Brain pericyte (primary cell): ENCODE results near the gene ICE2.

Source experiments
- DNase-seq: peaks from one replicate; pipeline ENCODE4 v3.0.0-alpha.2; 2012; ENCODE audit warnings: low read depth, low spot score

ICE2 gene, protein sequence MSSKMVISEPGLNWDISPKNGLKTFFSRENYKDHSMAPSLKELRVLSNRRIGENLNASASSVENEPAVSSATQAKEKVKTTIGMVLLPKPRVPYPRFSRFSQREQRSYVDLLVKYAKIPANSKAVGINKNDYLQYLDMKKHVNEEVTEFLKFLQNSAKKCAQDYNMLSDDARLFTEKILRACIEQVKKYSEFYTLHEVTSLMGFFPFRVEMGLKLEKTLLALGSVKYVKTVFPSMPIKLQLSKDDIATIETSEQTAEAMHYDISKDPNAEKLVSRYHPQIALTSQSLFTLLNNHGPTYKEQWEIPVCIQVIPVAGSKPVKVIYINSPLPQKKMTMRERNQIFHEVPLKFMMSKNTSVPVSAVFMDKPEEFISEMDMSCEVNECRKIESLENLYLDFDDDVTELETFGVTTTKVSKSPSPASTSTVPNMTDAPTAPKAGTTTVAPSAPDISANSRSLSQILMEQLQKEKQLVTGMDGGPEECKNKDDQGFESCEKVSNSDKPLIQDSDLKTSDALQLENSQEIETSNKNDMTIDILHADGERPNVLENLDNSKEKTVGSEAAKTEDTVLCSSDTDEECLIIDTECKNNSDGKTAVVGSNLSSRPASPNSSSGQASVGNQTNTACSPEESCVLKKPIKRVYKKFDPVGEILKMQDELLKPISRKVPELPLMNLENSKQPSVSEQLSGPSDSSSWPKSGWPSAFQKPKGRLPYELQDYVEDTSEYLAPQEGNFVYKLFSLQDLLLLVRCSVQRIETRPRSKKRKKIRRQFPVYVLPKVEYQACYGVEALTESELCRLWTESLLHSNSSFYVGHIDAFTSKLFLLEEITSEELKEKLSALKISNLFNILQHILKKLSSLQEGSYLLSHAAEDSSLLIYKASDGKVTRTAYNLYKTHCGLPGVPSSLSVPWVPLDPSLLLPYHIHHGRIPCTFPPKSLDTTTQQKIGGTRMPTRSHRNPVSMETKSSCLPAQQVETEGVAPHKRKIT

DNA sequence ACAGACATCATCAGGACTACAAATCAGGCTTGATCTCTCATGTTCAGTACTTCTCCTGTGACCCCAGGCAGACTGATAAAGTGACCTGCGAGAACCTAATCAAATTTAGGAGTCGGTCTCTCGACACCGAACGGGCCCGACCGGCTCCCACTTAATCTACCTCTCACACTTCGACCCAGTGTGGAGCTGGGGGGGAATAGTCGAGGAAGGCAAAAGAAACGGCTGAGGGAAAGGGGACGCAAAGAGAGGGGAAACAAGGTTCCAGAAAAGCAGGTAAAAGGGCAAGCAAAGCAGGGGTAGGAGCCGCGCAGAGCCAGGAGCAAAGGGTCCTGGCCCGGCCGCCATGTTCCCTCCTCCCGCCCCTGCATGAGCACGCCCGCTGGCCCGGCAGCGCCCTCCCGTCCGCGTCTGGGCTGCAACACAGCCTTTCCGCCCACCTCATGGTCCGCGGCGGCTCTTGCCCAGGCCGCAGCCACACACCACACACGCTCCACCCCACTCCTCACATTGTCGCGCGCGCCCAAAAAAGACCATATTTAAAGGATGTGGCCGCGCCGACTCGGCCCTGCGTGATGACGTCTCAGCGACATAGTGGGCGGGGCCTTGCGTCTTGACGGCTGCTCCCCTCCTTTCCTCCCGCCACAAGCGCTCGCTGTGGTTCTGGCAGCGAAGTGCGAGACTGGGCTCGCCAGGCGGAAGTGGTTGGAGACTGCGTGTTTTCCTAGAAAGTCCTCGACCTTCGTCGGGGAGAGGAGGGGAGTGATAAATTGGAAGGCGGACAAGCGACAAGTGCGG lies at the start of gene ICE2:
Gene ICE2 (minus strand): TSS at position 577 of the 795 bp plus-strand sequence. CDS start 1,165 bp downstream, outside the sequence.
- DNase-seq: peak; percentile 80

DNA sequence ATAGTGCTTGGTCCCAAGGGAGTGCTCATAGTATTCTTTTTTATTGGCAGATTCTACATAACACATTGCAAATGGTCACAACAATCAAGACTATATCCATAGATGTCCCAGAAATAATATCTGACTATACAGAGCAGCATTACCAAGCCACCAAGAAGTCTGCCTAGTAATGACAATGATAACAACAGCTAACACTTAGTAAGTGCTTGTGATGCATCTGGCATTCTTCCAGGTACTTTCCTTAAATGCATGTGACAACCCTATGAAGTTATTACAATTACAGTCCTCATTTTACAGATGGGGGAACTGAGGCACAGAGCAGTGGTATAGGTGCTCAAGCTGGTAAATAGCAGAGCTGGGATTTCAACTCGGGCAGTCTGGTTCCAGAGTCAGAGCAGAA lies 49.6 kb upstream of the ICE2 start:
- DNase-seq: no peak

DNA sequence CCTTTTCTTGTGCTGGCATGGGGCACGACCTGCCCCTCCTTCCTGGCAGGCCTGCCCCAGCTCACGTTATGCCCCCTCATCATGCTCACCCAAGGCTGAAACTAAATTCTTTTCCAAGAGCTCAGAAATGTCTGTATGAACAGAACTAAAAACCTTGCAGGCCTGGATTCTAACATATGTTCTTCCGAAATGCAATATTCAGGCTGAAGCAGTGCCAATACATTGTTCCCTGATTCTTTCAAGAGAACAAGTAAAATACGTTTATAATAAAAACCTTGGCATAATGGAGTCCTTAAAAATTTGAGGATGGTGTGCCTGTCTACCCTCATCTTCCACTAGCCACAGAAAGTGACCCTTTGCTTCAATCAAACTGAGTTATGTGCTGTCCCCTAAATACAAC lies 48.5 kb upstream of the ICE2 start:
- DNase-seq: no peak

DNA sequence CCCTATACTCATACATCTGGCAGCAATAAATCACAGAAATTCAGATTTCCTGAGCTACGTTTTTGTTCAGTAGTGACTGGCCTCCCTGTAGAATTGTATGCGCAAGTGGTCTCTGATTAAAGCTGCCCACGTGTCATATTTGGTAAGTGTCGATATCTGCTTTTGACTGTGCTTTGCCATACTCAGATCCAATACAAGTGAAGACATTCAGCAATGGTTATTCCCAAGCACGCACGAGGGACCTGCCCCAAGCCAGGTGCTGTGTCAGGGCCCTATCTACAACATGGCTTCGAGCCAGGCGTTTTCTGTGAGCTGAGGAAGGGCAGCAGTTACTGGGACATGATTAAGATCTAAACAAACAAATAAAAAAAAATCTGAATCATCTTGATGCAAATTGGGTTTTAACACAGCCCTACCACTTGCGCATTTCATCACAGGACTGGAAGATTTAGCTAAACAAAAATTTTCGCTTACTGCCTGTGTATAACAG lies 47.2 kb upstream of the ICE2 start:
- no peak for DNase-seq

DNA sequence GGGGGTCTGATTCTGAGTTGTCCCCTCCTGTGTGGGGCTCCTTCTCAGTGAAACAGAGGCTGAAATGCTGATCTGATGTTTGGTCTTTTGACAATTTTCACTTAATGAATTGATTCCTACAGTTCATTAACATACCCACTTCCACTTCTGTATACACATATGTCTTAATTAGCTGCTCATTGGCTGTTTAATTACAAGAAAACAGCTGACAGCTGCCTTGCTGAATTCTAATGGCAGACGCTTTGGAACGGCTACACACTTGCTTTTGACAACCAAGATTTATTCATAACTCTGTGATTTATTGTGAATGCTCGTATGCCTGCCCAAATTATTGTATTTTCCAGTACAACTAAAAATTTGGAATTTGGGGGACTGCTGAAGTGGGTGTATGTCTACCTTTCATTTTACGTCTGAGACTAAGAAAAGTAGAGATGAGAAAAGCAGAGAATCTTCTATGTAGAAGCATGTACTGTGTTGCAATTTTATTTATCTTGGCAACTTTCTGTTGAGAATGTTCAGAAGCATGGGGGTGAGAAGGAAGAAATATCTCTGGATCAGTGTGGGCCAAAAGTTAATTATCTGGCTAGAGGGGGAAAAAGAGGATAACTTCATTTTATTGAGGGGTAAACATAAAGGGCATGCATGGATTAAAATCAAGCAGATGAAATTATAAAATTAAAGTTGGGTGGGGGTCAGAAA lies 46.5 kb upstream of the ICE2 start:
- DNase-seq: no peak

DNA sequence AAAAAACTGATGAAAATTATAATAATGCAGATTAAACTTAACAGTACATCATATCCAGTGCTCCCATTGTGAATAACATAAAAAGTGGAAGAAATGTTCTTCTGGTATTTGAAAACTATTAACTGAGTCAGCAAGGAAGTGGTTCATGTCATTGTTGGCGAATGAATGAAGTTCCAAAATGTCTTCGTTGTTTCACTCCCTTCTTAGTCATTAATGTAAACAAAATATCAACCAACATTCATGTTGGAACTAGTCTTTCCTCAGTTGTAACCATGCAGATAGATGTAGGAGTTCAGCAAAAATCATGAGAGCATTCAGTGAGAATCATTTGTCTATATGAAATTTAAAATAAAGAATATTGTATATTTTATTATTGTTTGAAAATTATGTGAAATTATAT lies 44.1 kb upstream of the ICE2 start:
- no peak for DNase-seq

DNA sequence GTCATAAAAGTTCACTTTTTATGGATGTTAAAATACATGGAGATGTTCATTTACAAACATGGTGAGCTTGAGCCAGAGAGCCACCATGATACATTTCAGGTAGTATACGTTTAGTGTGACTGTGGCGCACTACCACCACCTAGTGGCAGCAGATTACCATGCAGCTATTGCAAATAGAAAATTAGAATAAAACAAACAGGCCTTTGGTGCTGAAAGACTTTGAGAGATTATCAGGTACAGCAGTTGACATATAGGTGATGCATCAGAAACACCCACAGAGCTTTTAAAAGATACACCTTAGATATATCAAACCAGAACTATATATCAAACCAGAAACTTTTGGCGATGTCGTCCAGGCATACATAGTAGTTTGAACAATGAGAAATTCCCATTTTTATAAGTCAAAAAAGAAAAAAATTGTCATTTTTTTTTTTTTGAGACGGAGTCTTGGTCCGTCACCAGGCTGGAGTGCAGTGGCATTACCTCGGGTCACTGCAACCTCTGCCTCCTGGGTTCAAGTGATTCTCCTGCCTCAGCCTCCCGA lies 42.0 kb upstream of the ICE2 start:
- DNase-seq: peak; percentile 12

DNA sequence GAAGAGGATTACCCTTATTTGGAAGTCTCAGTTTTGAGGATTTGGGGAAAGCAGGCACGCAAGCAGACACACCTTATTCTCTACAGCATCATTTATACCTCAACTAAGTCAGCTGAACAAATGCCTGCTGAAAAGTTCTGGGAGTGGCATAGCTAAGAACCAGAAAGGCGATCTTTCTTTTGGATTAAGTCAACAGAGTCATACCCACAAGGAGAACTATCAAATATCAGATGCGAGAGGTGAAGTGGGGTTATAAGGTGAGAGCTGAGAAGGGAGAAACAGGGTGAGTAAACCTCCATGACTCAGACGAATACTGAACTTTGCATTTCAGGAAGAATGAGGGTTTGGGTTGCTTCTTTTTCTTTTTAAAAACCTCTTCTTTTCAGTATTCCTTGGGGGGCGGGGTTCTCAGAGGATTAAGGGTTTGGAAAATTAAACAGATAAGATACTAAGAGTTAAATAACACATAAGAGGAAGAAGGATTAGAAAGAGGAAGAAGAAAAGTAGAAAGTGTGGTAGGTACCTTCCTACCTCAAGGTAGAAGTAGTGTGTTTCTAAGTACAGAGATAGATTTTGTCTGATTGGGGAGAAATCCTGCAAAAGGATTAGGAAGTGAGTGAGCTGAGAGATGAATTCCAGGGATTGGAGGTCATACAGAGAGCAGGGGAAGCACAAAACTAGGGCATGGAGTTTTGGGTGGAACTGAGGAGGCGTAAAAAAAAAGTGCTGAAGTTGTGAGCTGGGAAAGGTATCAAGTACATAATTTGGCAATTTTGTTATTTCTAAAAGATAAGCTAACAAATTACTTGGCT lies 41.3 kb upstream of the ICE2 start:
- DNase-seq: no peak

DNA sequence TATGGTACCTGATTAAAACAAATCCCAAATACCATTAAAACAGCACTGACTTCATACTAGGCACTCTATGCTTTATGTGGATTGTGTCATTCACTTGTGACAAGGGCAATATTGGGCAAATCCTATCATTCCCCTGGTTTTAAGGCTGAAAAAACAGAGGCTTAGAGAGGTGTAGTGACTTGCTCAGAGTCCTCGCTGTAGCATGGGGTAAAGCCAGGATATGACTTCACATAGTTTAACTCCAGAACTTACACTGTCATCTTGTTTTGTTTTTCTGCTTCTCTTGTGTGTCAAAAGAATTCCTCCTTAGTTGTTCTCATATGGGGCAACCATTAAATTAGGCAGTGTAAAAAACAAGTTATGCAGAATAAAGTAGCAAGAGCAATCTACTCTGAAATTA lies 40.3 kb upstream of the ICE2 start:
- no peak for DNase-seq

DNA sequence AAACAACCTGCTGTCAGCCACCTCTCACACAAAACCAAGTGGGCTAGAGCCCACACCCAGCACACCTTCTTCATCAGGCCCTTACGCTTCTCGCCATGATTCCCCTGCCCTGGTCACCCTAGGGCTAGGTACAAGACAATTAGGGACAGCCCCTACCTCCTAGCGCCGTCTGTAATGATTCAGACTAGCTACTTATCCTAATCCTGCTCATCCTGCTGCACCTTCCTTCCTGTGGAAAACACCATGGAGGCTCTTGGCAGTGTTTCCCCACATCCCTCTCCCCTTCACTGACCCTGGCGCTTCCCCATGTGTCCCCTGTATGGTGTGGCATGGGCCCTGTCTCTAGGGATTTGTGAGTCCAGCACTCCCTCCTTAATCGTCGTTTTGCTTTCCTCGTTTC lies 39.6 kb upstream of the ICE2 start:
- DNase-seq: no peak

DNA sequence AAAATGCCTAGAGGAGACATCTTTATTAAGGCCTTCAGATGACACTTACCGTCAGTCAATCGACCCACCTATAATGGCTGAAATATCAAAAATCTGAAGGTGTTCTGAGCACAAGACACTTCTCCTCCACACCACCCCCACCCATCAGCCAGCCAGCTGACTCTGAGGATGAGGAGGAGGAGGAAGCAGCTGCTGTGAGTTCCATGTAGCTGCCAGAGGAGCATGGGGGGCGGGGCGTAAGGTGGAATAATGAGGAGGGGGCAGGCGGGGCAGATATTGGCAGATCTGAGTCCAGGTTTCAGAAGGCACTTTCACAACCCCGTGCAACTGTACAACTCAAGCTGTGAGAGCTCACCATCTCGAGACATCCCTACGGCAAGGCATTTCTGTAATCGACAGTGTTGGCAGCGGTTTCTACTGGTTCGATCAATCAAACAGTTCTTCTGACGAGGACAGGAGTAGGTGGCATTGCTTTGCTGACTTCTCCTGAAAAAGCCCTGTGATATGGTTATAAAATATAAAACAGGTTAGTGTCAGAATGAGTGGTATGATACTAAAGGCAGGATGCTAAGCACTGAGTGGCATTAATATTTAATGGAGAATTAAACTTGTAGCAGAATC lies 35.4 kb upstream of the ICE2 start:
- DNase-seq: no peak

DNA sequence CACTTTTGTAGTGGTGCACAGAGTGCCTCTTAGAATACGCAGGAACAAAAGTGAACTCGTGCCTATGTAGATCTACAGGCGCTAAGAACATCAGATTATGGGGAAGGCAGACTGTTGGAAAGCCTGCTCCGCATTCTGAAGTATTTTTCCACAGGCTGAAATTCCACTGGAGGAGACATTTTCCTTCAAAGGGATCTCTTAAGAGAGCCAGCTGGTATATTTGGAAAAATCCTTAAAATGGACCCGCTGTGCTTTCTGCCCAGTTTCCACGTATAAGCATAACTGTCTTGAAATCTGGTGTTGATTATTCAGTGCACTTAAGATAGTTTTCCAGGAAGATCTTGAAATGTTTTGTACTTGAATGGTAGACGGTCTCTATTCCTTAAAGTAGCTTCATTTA lies 34.7 kb upstream of the ICE2 start:
- DNase-seq: no peak

DNA sequence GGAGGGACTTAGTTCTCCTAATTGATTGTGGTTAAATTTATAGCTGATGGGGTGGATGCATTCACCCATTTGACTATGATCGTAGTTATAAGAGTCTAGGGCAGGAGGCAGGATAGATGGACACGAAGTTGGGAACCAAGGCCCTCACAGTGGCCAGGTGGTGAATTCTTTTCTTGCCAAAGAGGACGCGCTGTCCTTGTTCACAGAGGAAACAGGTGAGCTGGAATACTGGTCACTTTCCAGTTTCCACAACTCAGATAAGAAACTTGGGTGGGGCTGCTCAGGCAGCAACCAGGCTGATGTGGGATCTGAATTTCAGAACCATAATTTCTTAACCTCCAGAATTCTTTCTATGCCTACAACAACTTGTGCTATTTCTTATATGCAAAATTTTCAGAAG lies 34.0 kb upstream of the ICE2 start:
- no peak for DNase-seq

DNA sequence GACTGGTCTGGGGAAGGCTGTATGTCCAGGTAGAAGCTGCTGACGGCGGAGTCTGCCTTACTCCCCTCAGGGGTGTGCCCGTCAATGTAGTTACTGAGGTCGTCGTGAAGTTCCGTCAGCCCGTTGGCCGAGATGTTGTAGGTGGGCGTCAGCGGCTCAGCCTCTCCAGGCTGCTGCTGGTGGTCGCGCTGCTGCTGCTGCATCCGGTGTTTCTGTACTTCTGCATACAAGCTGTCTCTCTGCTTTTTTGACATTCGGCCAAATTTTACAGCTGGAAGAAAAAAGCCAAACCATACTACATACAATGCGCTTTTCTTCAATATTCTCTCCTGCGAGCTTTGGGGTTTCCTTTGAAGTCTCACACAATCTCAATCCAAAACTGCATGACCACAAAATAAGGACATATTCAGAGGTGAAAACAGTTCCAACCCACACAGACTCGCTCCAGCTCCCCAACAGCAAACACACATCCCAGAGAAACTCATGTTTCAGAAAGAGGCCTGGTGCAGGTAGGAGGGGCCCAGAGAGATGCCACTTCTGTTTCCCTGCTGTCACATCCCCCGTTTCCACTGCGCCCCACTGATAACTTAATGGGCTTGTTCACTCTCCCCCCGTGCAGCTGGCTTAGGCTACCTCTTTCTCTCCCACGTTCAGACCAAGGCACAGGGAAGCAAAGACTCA lies 32.5 kb upstream of the ICE2 start:
- no peak for DNase-seq

DNA sequence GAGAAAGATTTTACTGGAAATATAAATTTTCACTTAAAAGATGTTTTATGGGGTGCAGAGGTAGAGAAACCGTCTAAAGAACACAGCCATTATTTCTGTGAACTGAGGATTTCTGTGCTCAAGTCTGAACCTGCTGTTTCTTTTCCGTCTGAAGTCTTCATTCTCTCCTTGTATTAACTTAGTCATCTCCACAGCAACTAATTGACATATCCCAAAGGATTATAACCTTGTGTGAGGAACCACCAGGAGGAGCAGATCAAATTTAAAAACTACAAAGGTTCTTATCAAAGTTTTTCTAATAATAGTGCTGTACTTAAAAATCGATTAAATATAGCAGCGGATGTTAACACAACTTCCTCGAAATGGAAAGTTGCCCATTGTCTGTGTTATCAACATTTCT lies 31.1 kb upstream of the ICE2 start:
- DNase-seq: no peak

DNA sequence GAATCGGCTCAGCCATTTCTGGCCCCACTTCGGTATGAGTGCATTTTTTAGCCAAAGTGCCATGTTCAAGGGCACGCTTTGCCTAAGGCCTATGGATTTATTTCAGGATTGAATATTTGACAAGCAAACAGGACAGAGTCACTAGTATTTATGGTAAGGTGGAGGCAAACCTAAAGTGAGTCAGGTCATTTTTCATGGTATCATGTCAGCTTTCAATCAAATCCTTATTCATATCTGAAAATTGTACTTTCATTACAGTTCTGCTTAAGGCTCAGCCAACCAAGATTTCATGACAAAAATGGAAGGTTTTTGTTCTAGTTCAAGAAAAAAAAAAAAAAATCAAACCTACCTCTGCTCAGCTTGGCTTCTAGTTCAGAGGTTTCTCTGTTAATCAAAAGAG lies 30.5 kb upstream of the ICE2 start:
- no peak for DNase-seq

DNA sequence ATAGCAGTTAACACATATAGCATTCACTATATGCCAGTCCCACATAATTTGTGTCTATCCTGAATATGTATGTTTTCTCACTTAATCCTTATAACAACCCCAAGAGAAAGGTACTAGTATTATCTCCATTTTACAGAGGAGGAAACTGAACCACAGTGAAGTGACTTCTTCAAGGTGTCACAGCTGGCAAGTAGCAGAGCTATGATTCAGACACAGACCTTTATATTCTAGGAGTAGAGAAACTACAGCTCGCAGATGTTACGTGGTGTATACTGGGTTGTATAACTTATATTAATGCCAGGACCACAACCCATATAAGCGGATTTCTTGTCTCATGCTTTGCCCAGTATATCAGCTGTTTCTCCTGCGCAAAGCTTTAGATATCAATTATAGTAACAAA lies 29.5 kb upstream of the ICE2 start:
- DNase-seq: no peak

DNA sequence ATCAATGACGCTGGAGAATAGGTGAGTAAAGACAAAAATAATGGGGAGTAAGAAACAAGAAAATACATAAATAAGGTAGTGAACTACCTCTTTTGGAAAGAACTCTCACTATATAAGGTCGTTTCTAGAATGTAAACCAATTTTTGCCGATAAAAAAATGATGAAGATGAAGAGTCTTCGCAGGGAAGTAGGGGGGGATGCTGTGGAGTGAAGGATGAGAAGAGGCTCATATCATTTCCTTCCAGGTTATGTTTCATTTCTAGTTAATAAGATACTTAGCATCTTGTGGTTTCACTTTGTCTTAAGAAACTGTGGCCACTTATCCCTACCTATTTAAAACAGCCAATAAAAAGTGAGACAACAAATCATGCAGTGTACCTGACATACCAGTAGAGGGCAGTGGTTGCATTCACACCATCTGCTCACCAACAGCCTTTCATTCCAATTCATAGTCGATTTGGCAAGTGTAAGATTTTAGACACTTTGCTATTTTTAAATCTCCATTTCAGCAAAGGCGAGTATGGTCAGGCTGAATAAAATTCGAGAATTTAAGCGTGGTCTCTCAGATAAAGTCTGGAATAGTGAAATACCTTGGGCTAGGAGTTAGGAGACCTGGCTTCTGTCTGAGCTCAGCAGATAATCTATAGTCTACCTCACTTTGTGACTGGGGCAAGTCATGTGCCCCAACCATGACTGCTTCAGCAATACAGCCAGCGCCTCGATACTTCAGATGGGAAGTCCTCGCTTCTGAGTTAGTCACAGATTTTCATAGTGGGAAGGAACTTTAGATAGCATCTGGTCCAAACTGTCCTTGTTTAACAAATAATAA lies 28.9 kb upstream of the ICE2 start:
- DNase-seq: peak; percentile 53
